Measurements from ENCODE around the gene MRTO4. TPM values are rescaled to one million over a fixed set of nuclear protein-coding genes. Genes with fewer than 3 reads are reported as not detected.

MRTO4 gene
- total and polyA plus RNA-seq, 2 of the 13 experiments (the other 11 are each of a cell fraction or from before 2014, with no cell fraction given), result 28.1 to 59.2 TPM

GRCh38 chr1:19209990-19210771 lies 41.4 kb upstream of the MRTO4 start, which contains the start of gene UBR4 (continued):
- TF ChIP-seq ZNF142 (CRISPR knock-in tag; IDR thresholded peaks at IDR 0.05), result no peak
- TF ChIP-seq ZNF543 (CRISPR knock-in tag; IDR thresholded peaks at IDR 0.05), result peak; percentile 60; the same call in 1 of the 2 replicates
- TF ChIP-seq ZNF777 (CRISPR knock-in tag; IDR thresholded peaks at IDR 0.05), result no peak
- TF ChIP-seq ZKSCAN1 (IDR thresholded peaks at IDR 0.05; ENCODE audit: low read length), result 0 out of 2 replicates have a peak, but pooled peaks have one; percentile 29
- peak; percentile 74 for TF ChIP-seq ZNF770 (CRISPR knock-in tag; IDR thresholded peaks at IDR 0.05)
- TF ChIP-seq ZMAT3 (CRISPR knock-in tag; conservative IDR thresholded peaks at IDR 0.05), result peak; percentile 53; the same call in 1 of the 2 replicates
- no peak for TF ChIP-seq ZNF484 (CRISPR knock-in tag; IDR thresholded peaks at IDR 0.05; ENCODE audit: borderline replicate concordance, low read depth)
- TF ChIP-seq ZFP1 (CRISPR knock-in tag; IDR thresholded peaks at IDR 0.05), result 0 out of 2 replicates have a peak, but pooled peaks have one; percentile 67
- peak; percentile 24; the same call in 1 of the 2 replicates for TF ChIP-seq ZNF879 (CRISPR knock-in tag; IDR thresholded peaks at IDR 0.05)
- no peak; the same call in 1 of the 2 replicates for TF ChIP-seq ZNF510 (CRISPR knock-in tag; IDR thresholded peaks at IDR 0.05; ENCODE audit: low read depth)
- peak; percentile 49; the same call in 1 of the 2 replicates for TF ChIP-seq ARNT2 (CRISPR knock-in tag; IDR thresholded peaks at IDR 0.05; ENCODE audit: low read depth)
- TF ChIP-seq SUZ12 (IDR thresholded peaks at IDR 0.05; ENCODE audit: low read depth, low read length), result no peak
- no peak for TF ChIP-seq ATAD3A (CRISPR knock-in tag; IDR thresholded peaks at IDR 0.05)
- no peak for TF ChIP-seq ZNF431 (CRISPR knock-in tag; IDR thresholded peaks at IDR 0.05; ENCODE audit: borderline replicate concordance, low read depth)
- peak; percentile 90 for TF ChIP-seq POLR2G (IDR thresholded peaks at IDR 0.05; ENCODE audit: low read depth, low read length)
- TF ChIP-seq ZNF670 (CRISPR knock-in tag; IDR thresholded peaks at IDR 0.05; ENCODE audit: borderline replicate concordance), result peak; percentile 10; the same call in 1 of the 2 replicates
- TF ChIP-seq ZMYM3 (CRISPR knock-in tag; IDR thresholded peaks at IDR 0.05), result peak; percentile 54
- TF ChIP-seq RNF2 (conservative IDR thresholded peaks at IDR 0.05; ENCODE audit: low read depth), result peak; percentile 96
